IMR-90 (cell line): Measurements from ENCODE around the gene C12orf50. TPM values are rescaled to one million over a fixed set of nuclear protein-coding genes. Genes with fewer than 3 reads are reported as not detected.

Experiments
- ATAC-seq: fragments of 200-7000 bp; cut with Tn5 transposase; 2 replicates; pipeline ENCODE4 v1.9.1; 2020; ENCODE audit warnings: low read depth, mild to moderate bottlenecking, moderate library complexity
- BruUV-seq: library from RNA; stranded (reverse); fragments of 400-500 nt; replicated peaks from 2 replicates; lab custom pipeline; 2021; lab: Mats Ljungman, UMichigan
- CTCF ChIA-PET: fragments of 300-600 bp; formaldehyde crosslinking; extraction: SDS; loops from one replicate; lab custom pipeline; 2021; ENCODE audit warnings: antibody characterized with exemption; lab: Yijun Ruan, JAX
- POLR2A ChIA-PET: fragments of 300-600 bp; sonication (Branson Sonifier 250); formaldehyde crosslinking; loops from one replicate; lab custom pipeline; 2022; ENCODE audit warnings: antibody characterized with exemption; ENCODE audit not compliant: unreplicated experiment; lab: Charles Lee
- DNase-seq: peaks from one replicate; pipeline ENCODE4 v3.0.0; 2013
- H2AFZ ChIP-seq: replicated peaks from 2 replicates; pipeline ENCODE3; 2013; ENCODE audit warnings: low read length, mild to moderate bottlenecking; ENCODE audit not compliant: poor library complexity
- H2AK5ac ChIP-seq: 2 replicates; pipeline ENCODE4 v1.6.1; 2013; ENCODE audit warnings: low read depth, low read length, inconsistent platforms
- H2AK9ac ChIP-seq: replicated peaks from 2 replicates; pipeline ENCODE3; 2013; ENCODE audit warnings: mild to moderate bottlenecking, low read depth, low read length, moderate library complexity; ENCODE audit not compliant: poor library complexity
- H2BK120ac ChIP-seq: 2 replicates; pipeline ENCODE4 v1.6.1; 2013; ENCODE audit warnings: low read depth, low read length, inconsistent platforms
- H2BK15ac ChIP-seq: 3 replicates; pipeline ENCODE4 v1.6.1; 2013; ENCODE audit warnings: low read depth, low read length, inconsistent platforms
- H2BK20ac ChIP-seq: 2 replicates; pipeline ENCODE4 v1.6.1; 2013; ENCODE audit warnings: low read depth, mild to moderate bottlenecking, inconsistent platforms, low read length, moderate library complexity
- H2BK5ac ChIP-seq: 2 replicates; pipeline ENCODE4 v1.6.1; 2013; ENCODE audit warnings: mild to moderate bottlenecking, low read depth, low read length, inconsistent platforms; ENCODE audit not compliant: poor library complexity, severe bottlenecking
- H3K14ac ChIP-seq: replicated peaks from 2 replicates; pipeline ENCODE4 v1.6.1; 2013; ENCODE audit warnings: low read depth, low read length, inconsistent platforms
- H3K18ac ChIP-seq: 2 replicates; pipeline ENCODE4 v1.6.1; 2013; ENCODE audit warnings: low read depth, low read length, control low read depth
- H3K23ac ChIP-seq: 2 replicates; pipeline ENCODE4 v1.6.1; 2013; ENCODE audit warnings: low read depth, low read length, inconsistent platforms
- H3K27ac ChIP-seq: 2 replicates; pipeline ENCODE4 v1.5.1; 2013; ENCODE audit warnings: mild to moderate bottlenecking, control low read depth, low read length; ENCODE audit not compliant: insufficient read depth
- H3K27me3 ChIP-seq: 2 replicates; pipeline ENCODE4 v1.6.1; 2013; ENCODE audit warnings: low read length; ENCODE audit not compliant: control insufficient read depth, insufficient read depth
- H3K36me3 ChIP-seq: 2 replicates; pipeline ENCODE4 v1.6.1; 2013; ENCODE audit warnings: low read length, mixed read lengths; ENCODE audit not compliant: control insufficient read depth, insufficient read depth
- H3K4ac ChIP-seq: 2 replicates; pipeline ENCODE4 v1.6.1; 2013; ENCODE audit warnings: low read depth, low read length, inconsistent platforms
- H3K4me1 ChIP-seq: 2 replicates; pipeline ENCODE4 v1.6.1; 2013; ENCODE audit warnings: low read length, mixed read lengths; ENCODE audit not compliant: control insufficient read depth, insufficient read depth
- H3K4me2 ChIP-seq: 2 replicates; pipeline ENCODE4 v1.6.1; 2013; ENCODE audit warnings: low read depth, mild to moderate bottlenecking, control low read depth, low read length, moderate library complexity
- H3K4me3 ChIP-seq: 2 replicates; pipeline ENCODE4 v1.5.1; 2013; ENCODE audit warnings: low read depth, mild to moderate bottlenecking, control low read depth, low read length, moderate library complexity; ENCODE audit not compliant: insufficient read depth
- H3K56ac ChIP-seq: 2 replicates; pipeline ENCODE4 v1.6.1; 2013; ENCODE audit warnings: low read length, inconsistent platforms; ENCODE audit not compliant: insufficient read depth; ENCODE audit errors: extremely low read depth
- H3K79me1 ChIP-seq, 2 experiments: 2 replicates each; pipeline ENCODE4 v1.6.1; 2013; ENCODE audit warnings: low read length in 2 of 2, inconsistent platforms in 1 of 2, low read depth in 1 of 2
- H3K9ac ChIP-seq: 2 replicates; pipeline ENCODE4 v1.6.1; 2013; ENCODE audit warnings: low read depth, low read length, control low read depth
- H3K9me1 ChIP-seq: 2 replicates; pipeline ENCODE4 v1.6.1; 2013; ENCODE audit warnings: low read length, inconsistent platforms; ENCODE audit not compliant: insufficient read depth
- H3K9me3 ChIP-seq: 2 replicates; pipeline ENCODE4 v1.6.1; 2013; ENCODE audit warnings: low read length; ENCODE audit not compliant: control insufficient read depth, insufficient read depth
- H4K20me1 ChIP-seq: 2 replicates; pipeline ENCODE4 v1.6.1; 2013; ENCODE audit warnings: low read length, inconsistent platforms; ENCODE audit not compliant: insufficient read depth
- H4K5ac ChIP-seq: 2 replicates; pipeline ENCODE4 v1.6.1; 2013; ENCODE audit warnings: mild to moderate bottlenecking, low read depth, low read length, control low read depth
- H4K8ac ChIP-seq, 2 experiments: 2 replicates each; pipeline ENCODE4 v1.6.1; 2013; ENCODE audit warnings: low read depth in 2 of 2, low read length in 2 of 2, control low read depth in 1 of 2, inconsistent platforms in 1 of 2
- H4K91ac ChIP-seq: 2 replicates; pipeline ENCODE4 v1.6.1; 2013; ENCODE audit warnings: low read depth, low read length, inconsistent platforms; ENCODE audit not compliant: insufficient read depth
- BHLHE40 ChIP-seq: fragments of 150-350 bp; IDR thresholded peaks from 2 replicates; pipeline ENCODE4 v1.6.1; 2016; ENCODE audit warnings: mild to moderate bottlenecking, low read depth, low read length
- CEBPB ChIP-seq: IDR thresholded peaks from 2 replicates; pipeline ENCODE4 v1.6.1; 2012; ENCODE audit warnings: low read depth, low read length, improper control_type of control experiment
- MAFK ChIP-seq: IDR thresholded peaks from 2 replicates; pipeline ENCODE4 v1.6.1; 2012; ENCODE audit warnings: low read depth, low read length, improper control_type of control experiment
- NFE2L2 ChIP-seq: fragments of 150-350 bp; IDR thresholded peaks from 2 replicates; pipeline ENCODE4 v1.6.1; 2016; ENCODE audit warnings: low read depth, mild to moderate bottlenecking, low read length
- POLR2A ChIP-seq: IDR thresholded peaks from 2 replicates; pipeline ENCODE4 v1.6.1; 2012; ENCODE audit warnings: mild to moderate bottlenecking, low read depth, low read length
- RAD21 ChIP-seq: IDR thresholded peaks from 2 replicates; pipeline ENCODE4 v1.6.1; 2012; ENCODE audit warnings: low read length, improper control_type of control experiment
- RCOR1 ChIP-seq: IDR thresholded peaks from 2 replicates; pipeline ENCODE4 v1.6.1; 2012; ENCODE audit warnings: mild to moderate bottlenecking, low read length, improper control_type of control experiment; ENCODE audit not compliant: insufficient replicate concordance
- SMC3 ChIP-seq: fragments of 150-350 bp; IDR thresholded peaks from 2 replicates; pipeline ENCODE4 v1.6.1; 2016; ENCODE audit warnings: low read depth, mild to moderate bottlenecking, antibody characterized with exemption, low read length, moderate library complexity
- WGBS, 2 experiments: methylation state at CpG; one replicate each; pipeline versions ENCODE4 v1.1.5 to v1.1.7; 2013; ENCODE audit warnings: missing lambda C conversion rate in 2 of 2; ENCODE audit not compliant: insufficient read length in 1 of 2; ENCODE audit errors: extremely low coverage in 2 of 2; 5-methylcytosine and 5-hydroxymethylcytosine counted together
- dilution Hi-C: fragments of 300-500 bp; cut with HindIII; formaldehyde crosslinking; loops from one replicate; pipeline ENCODE4 v1.14.3; 2018; ENCODE audit warnings: low sequenced_read_pairs; ENCODE audit not compliant: unreplicated experiment
- in situ Hi-C: fragments of 300-500 bp; cut with MboI; formaldehyde crosslinking; loops from 3 replicates; pipeline ENCODE4 v1.14.3; 2019; ENCODE audit warnings: low sequenced_read_pairs, inconsistent platforms, mixed read lengths
- intact Hi-C: fragments of 100-400 bp; cut with micrococcal nuclease; formaldehyde crosslinking; loops from 2 replicates; pipeline ENCODE4 v1.10.0; 2022
- polyA plus RNA-seq, 3 experiments: library from polyadenylated mRNA; depleted of rRNA; stranded (reverse); fragments of >200 nt; gene quantifications; 2 replicates each; pipeline ENCODE4 v1.2.3, GENCODE V29; 2012; ENCODE audit warnings: low replicate concordance in 1 of 3
- total RNA-seq: library from RNA; depleted of rRNA; stranded (reverse); fragments of >200 nt; gene quantifications from 2 replicates; pipeline ENCODE4 v1.2.3, GENCODE V29; 2012
- TF ChIP-seq, protein P1 (sequence below): conservative IDR thresholded peaks from 2 replicates; pipeline ENCODE4 v1.5.1; 2012; ENCODE audit warnings: mild to moderate bottlenecking, low read depth, low read length, improper control_type of control experiment

The C12orf50 gene
- total and polyA plus RNA-seq, 2 of the 4 experiments (the other 2 are of a cell fraction): not detected

GRCh38 chr12:87995581-87996178 lies 33.5 kb downstream of the C12orf50 start:
- H4K20me1 ChIP-seq: no peaks in the 10 kb centered on the region
- BruUV-seq: no TSS peak
- in situ Hi-C loops: no loop called here
- no peak overlapping the region; the same call in 1 of the 2 replicates for H3K56ac ChIP-seq
- H3K14ac ChIP-seq: no peak overlapping the region
- H2BK5ac ChIP-seq: no peak overlapping the region
- H4K91ac ChIP-seq: no peak overlapping the region
- H3K79me1 ChIP-seq: no peaks in the 10 kb centered on the region
- H2AFZ ChIP-seq: peak overlapping the region; percentile 84
- H3K18ac ChIP-seq: no peak overlapping the region
- no peak overlapping the region for H4K5ac ChIP-seq
- ChIA-PET CTCF (no interaction called here), POLR2A (no interaction called here)
- DNase-seq (peak; percentile 73), ATAC-seq (peak; percentile 99)
- no peak overlapping the region for H3K4me2 ChIP-seq
- 7% methylated on average over 5 of the region's 8 CpGs; no CpG with 5 or more reads in 1 of the 2 experiments for WGBS, 2 experiments
- H3K4me1 ChIP-seq: no peaks in the 10 kb centered on the region
- intact Hi-C loops: loop anchor here (2.0 to 10.0 kb wide), 5 partner anchors 129 to 1731 kb away; no protein-coding TSS in a partner anchor
- H2BK120ac ChIP-seq: no peak overlapping the region
- 0 out of 2 replicates have a peak, but pooled peaks cover 3% of the 10 kb centered on the region for H3K9me1 ChIP-seq
- H3K23ac ChIP-seq: no peak overlapping the region
- H2AK5ac ChIP-seq: no peak overlapping the region
- H3K27me3 ChIP-seq: no peaks in the 10 kb centered on the region; the same call in 1 of the 2 replicates
- H2BK20ac ChIP-seq: no peak overlapping the region
- no peak overlapping the region for H3K4ac ChIP-seq
- H3K4me3 ChIP-seq: no peak overlapping the region
- peak; percentile 70 for TF ChIP-seq SMC3
- TF ChIP-seq CEBPB: peak; percentile 91
- TF ChIP-seq BHLHE40: no peak
- TF ChIP-seq RCOR1: no peak
- TF ChIP-seq NFE2L2: no peak
- TF ChIP-seq POLR2A: no peak
- TF ChIP-seq MAFK: no peak
- TF ChIP-seq, protein P1, sequence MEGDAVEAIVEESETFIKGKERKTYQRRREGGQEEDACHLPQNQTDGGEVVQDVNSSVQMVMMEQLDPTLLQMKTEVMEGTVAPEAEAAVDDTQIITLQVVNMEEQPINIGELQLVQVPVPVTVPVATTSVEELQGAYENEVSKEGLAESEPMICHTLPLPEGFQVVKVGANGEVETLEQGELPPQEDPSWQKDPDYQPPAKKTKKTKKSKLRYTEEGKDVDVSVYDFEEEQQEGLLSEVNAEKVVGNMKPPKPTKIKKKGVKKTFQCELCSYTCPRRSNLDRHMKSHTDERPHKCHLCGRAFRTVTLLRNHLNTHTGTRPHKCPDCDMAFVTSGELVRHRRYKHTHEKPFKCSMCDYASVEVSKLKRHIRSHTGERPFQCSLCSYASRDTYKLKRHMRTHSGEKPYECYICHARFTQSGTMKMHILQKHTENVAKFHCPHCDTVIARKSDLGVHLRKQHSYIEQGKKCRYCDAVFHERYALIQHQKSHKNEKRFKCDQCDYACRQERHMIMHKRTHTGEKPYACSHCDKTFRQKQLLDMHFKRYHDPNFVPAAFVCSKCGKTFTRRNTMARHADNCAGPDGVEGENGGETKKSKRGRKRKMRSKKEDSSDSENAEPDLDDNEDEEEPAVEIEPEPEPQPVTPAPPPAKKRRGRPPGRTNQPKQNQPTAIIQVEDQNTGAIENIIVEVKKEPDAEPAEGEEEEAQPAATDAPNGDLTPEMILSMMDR: peak; percentile 87
- TF ChIP-seq RAD21: peak; percentile 92
- H3K9ac ChIP-seq: no peak overlapping the region
- dilution Hi-C loops: no loop called here
- H3K36me3 ChIP-seq: no peaks in the 10 kb centered on the region
- H3K9me3 ChIP-seq: no peaks in the 10 kb centered on the region
- no peak overlapping the region for H2AK9ac ChIP-seq
- H2BK15ac ChIP-seq: no peak overlapping the region
- no peak overlapping the region for H4K8ac ChIP-seq
- H3K27ac ChIP-seq: no peak overlapping the region
